H9 (cell line): Measurements from ENCODE around the gene MYBBP1A. TPM values are rescaled to one million over a fixed set of nuclear protein-coding genes. Genes with fewer than 3 reads are reported as not detected.

Experiments
- DNase-seq: peaks from one replicate; pipeline ENCODE4 v3.0.0-alpha.2; 2017
- H2AFZ ChIP-seq: one replicate; pipeline ENCODE4 v1.6.1; 2013; ENCODE audit warnings: mild to moderate bottlenecking, low read length, control low read depth, moderate library complexity
- H2AK5ac ChIP-seq: 2 replicates; pipeline ENCODE4 v1.6.1; 2013; ENCODE audit warnings: low read length, control low read depth, mixed read lengths; ENCODE audit not compliant: insufficient read length
- H2BK120ac ChIP-seq: one replicate; pipeline ENCODE4 v1.6.1; 2013; ENCODE audit warnings: low read depth, mild to moderate bottlenecking, low read length, control low read depth, inconsistent platforms; ENCODE audit not compliant: poor library complexity, severe bottlenecking
- H2BK12ac ChIP-seq: 2 replicates; pipeline ENCODE4 v1.6.1; 2013; ENCODE audit warnings: low read length, control low read depth, mixed read lengths, low read depth; ENCODE audit not compliant: insufficient read length
- H2BK15ac ChIP-seq: 2 replicates; pipeline ENCODE4 v1.6.1; 2013; ENCODE audit warnings: low read depth, low read length, control low read depth
- H2BK20ac ChIP-seq: one replicate; pipeline ENCODE4 v1.6.1; 2013; ENCODE audit warnings: low read depth, mild to moderate bottlenecking, low read length, control low read depth, inconsistent platforms; ENCODE audit not compliant: poor library complexity, severe bottlenecking
- H2BK5ac ChIP-seq: 2 replicates; pipeline ENCODE4 v1.6.1; 2013; ENCODE audit warnings: low read length, control low read depth, mixed read lengths; ENCODE audit not compliant: insufficient read length
- H3K14ac ChIP-seq: 2 replicates; pipeline ENCODE4 v1.6.1; 2013; ENCODE audit warnings: low read length, control low read depth; ENCODE audit not compliant: insufficient read depth
- H3K18ac ChIP-seq: 2 replicates; pipeline ENCODE4 v1.6.1; 2013; ENCODE audit warnings: low read depth, mild to moderate bottlenecking, mixed read lengths, low read length, control low read depth; ENCODE audit not compliant: insufficient read length
- H3K23ac ChIP-seq: 2 replicates; pipeline ENCODE4 v1.6.1; 2013; ENCODE audit warnings: low read length, control low read depth, mixed read lengths, low read depth; ENCODE audit not compliant: insufficient read length
- H3K23me2 ChIP-seq: 2 replicates; pipeline ENCODE4 v1.6.1; 2013; ENCODE audit warnings: low read depth, mild to moderate bottlenecking, mixed read lengths, low read length, control low read depth; ENCODE audit not compliant: insufficient read length, poor library complexity, severe bottlenecking
- H3K27ac ChIP-seq: 2 replicates; pipeline ENCODE4 v1.5.1; 2013; ENCODE audit warnings: low read length, control low read depth, mixed read lengths, low read depth; ENCODE audit not compliant: insufficient read length
- H3K27me3 ChIP-seq: 2 replicates; pipeline ENCODE4 v1.6.1; 2013; ENCODE audit warnings: low read length, control low read depth, inconsistent platforms; ENCODE audit not compliant: insufficient read depth
- H3K4ac ChIP-seq: 2 replicates; pipeline ENCODE4 v1.6.1; 2013; ENCODE audit warnings: low read depth, mild to moderate bottlenecking, control low read depth, inconsistent platforms, low read length, moderate library complexity
- H3K4me1 ChIP-seq: 2 replicates; pipeline ENCODE4 v1.6.1; 2013; ENCODE audit warnings: low read length, control low read depth, inconsistent platforms; ENCODE audit not compliant: insufficient read depth
- H3K4me2 ChIP-seq: 2 replicates; pipeline ENCODE4 v1.6.1; 2013; ENCODE audit warnings: low read length, control low read depth, mixed read lengths; ENCODE audit not compliant: insufficient read length, insufficient read depth
- H3K56ac ChIP-seq: 2 replicates; pipeline ENCODE4 v1.6.1; 2013; ENCODE audit warnings: low read depth, mild to moderate bottlenecking, mixed read lengths, low read length, control low read depth; ENCODE audit not compliant: insufficient read length
- H3K79me1 ChIP-seq: 2 replicates; pipeline ENCODE4 v1.6.1; 2013; ENCODE audit warnings: low read depth, mild to moderate bottlenecking, moderate library complexity, low read length, control low read depth, inconsistent platforms; ENCODE audit not compliant: insufficient read depth, poor library complexity, severe bottlenecking
- H3K79me2 ChIP-seq: 2 replicates; pipeline ENCODE4 v1.6.1; 2013; ENCODE audit warnings: low read length, control low read depth, inconsistent platforms; ENCODE audit not compliant: insufficient read depth
- H3K9ac ChIP-seq: 2 replicates; pipeline ENCODE4 v1.6.1; 2013; ENCODE audit warnings: low read length, control low read depth, mixed read lengths; ENCODE audit not compliant: insufficient read length; ENCODE audit errors: extremely low read depth
- H3K9me3 ChIP-seq: one replicate; pipeline ENCODE4 v1.6.1; 2013; ENCODE audit warnings: low read depth, low read length, inconsistent platforms; ENCODE audit not compliant: control insufficient read depth
- H3T11ph ChIP-seq: one replicate; pipeline ENCODE4 v1.6.1; 2013; ENCODE audit warnings: mild to moderate bottlenecking, low read length, control low read depth, inconsistent platforms
- H4K20me1 ChIP-seq: one replicate; pipeline ENCODE4 v1.6.1; 2013; ENCODE audit not compliant: control insufficient read depth, insufficient read length, insufficient read depth
- H4K5ac ChIP-seq: 2 replicates; pipeline ENCODE4 v1.6.1; 2013; ENCODE audit warnings: low read depth, mild to moderate bottlenecking, mixed read lengths, low read length, control low read depth; ENCODE audit not compliant: insufficient read length
- H4K8ac ChIP-seq: replicated peaks from 2 replicates; pipeline ENCODE4 v1.6.1; 2013; ENCODE audit warnings: low read length, control low read depth, mixed read lengths, low read depth; ENCODE audit not compliant: insufficient read length
- H4K91ac ChIP-seq: 2 replicates; pipeline ENCODE4 v1.6.1; 2013; ENCODE audit warnings: low read depth, mild to moderate bottlenecking, moderate library complexity, mixed read lengths, low read length, control low read depth; ENCODE audit not compliant: insufficient read length
- H3K27ac Mint-ChIP-seq, 3 experiments: 2 replicates in 2 of 3; 3 replicates in 1 of 3; pipeline ENCODE4 v1.8.0; 2020 to 2021; ENCODE audit warnings: mixed read lengths in 3 of 3, mild to moderate bottlenecking in 1 of 3, moderate library complexity in 1 of 3
- H3K27me3 Mint-ChIP-seq: 2 replicates; pipeline ENCODE4 v1.8.0; 2021; ENCODE audit warnings: low read depth, mild to moderate bottlenecking, moderate library complexity, mixed read lengths
- H3K36me3 Mint-ChIP-seq, 3 experiments: 2 replicates in 2 of 3; 3 replicates in 1 of 3; pipeline ENCODE4 v1.8.0; 2020 to 2021; ENCODE audit warnings: low read depth in 3 of 3, mixed read lengths in 3 of 3; ENCODE audit not compliant: insufficient read depth in 1 of 3
- H3K4me1 Mint-ChIP-seq, 2 experiments: 2 replicates each; pipeline ENCODE4 v1.8.0; 2020; ENCODE audit warnings: mixed read lengths in 2 of 2
- H3K4me3 Mint-ChIP-seq, 2 experiments: 2 replicates in 1 of 2; 3 replicates in 1 of 2; pipeline ENCODE4 v1.8.0; 2020 to 2021; ENCODE audit warnings: mild to moderate bottlenecking in 2 of 2, mixed read lengths in 2 of 2, moderate library complexity in 1 of 2
- H3K9me3 Mint-ChIP-seq, 2 experiments: 2 replicates in 1 of 2; 3 replicates in 1 of 2; pipeline ENCODE4 v1.8.0; 2020; ENCODE audit warnings: mild to moderate bottlenecking in 2 of 2, mixed read lengths in 2 of 2, moderate library complexity in 1 of 2
- CTCF ChIP-seq: fragments of 200-600 bp; sonication (generic); conservative IDR thresholded peaks from 3 replicates; pipeline ENCODE4 v1.8.0; 2021; ENCODE audit warnings: antibody characterized with exemption, mild to moderate bottlenecking
- WGBS: extraction: QIAGEN DNeasy Blood & Tissue Kit; methylation state at CpG from one replicate; pipeline ENCODE4 v1.1.7; 2013; ENCODE audit warnings: missing lambda C conversion rate, low lambda C conversion rate, mixed read lengths; ENCODE audit not compliant: insufficient read length; ENCODE audit errors: extremely low coverage; 5-methylcytosine and 5-hydroxymethylcytosine counted together
- total RNA-seq: library from RNA; stranded (reverse); gene quantifications from 2 replicates; pipeline ENCODE4 v1.2.1, GENCODE V29; 2021

MYBBP1A gene
- total RNA-seq, 1 experiment from 2014 or later, result 181 TPM

- no peaks in the 10 kb centered on the region; a peak in 1 of 5 replicates for H3K9me3 Mint-ChIP-seq
- no peak overlapping the region for H2BK120ac ChIP-seq
- H3K4me3 Mint-ChIP-seq, result peak overlapping the region; percentile 68 to 88
- H2BK20ac ChIP-seq, result no peak overlapping the region
- no peak overlapping the region for H3K14ac ChIP-seq
- H3K27ac ChIP-seq, result no peak overlapping the region
- no peaks in the 10 kb centered on the region for H3K36me3 Mint-ChIP-seq
- H3K9me3 ChIP-seq, result no peaks in the 10 kb centered on the region
- H4K5ac ChIP-seq, result no peak overlapping the region
- H3K79me1 ChIP-seq, result no peaks in the 10 kb centered on the region
- H3T11ph ChIP-seq, result no peak overlapping the region
- H3K27ac Mint-ChIP-seq, result no peak overlapping the region
- peaks cover 17 to 25% of the 10 kb centered on the region in 2 experiments for H3K4me1 Mint-ChIP-seq
- no peaks in the 10 kb centered on the region for H3K79me2 ChIP-seq
- H2BK12ac ChIP-seq, result no peak overlapping the region
- peaks cover 79% of the 10 kb centered on the region for H3K27me3 Mint-ChIP-seq
- H2BK15ac ChIP-seq, result no peak overlapping the region
- peaks cover 22% of the 10 kb centered on the region for H3K27me3 ChIP-seq
- H3K23me2 ChIP-seq, result peaks cover 11% of the 10 kb centered on the region
- no peak overlapping the region for H3K23ac ChIP-seq
- H3K4me2 ChIP-seq, result peak overlapping the region; percentile 80
- H2BK5ac ChIP-seq, result no peak overlapping the region
- H3K4ac ChIP-seq, result no peak overlapping the region
- H3K56ac ChIP-seq, result no peak overlapping the region
- no peak overlapping the region for H2AFZ ChIP-seq
- H3K9ac ChIP-seq, result no peak overlapping the region
- no peak for DNase-seq
- H4K91ac ChIP-seq, result no peak overlapping the region
- WGBS, result no CpG with 5 or more reads among the region's 7 CpGs
- H4K20me1 ChIP-seq, result no peaks in the 10 kb centered on the region
- H3K4me1 ChIP-seq, result no peaks in the 10 kb centered on the region
- no peak overlapping the region for H3K18ac ChIP-seq
- no peak for TF ChIP-seq CTCF
- H2AK5ac ChIP-seq, result no peak overlapping the region
- no peak overlapping the region for H4K8ac ChIP-seq
Measured at GRCh38 chr17:4500191-4500571, 55.0 kb downstream of the MYBBP1A start.
